UCSD-AML1 (cell line): ENCODE data around the gene SH3BP2.
"Not testable (repeated sequence)": the region's sequence is repeated elsewhere in the genome, so short reads cannot be mapped to it uniquely, and the experiment has no call there.

Experiments used
- DNase-seq: peaks from one replicate; lab custom pipeline; 2025; ENCODE audit not compliant: unreplicated experiment; lab: John Stamatoyannopoulos, UW

The SH3BP2 gene

GRCh38 chr4:2762486-2763370 lies 30.2 kb upstream of the SH3BP2 start:
- not testable (repeated sequence) for DNase-seq

DNA sequence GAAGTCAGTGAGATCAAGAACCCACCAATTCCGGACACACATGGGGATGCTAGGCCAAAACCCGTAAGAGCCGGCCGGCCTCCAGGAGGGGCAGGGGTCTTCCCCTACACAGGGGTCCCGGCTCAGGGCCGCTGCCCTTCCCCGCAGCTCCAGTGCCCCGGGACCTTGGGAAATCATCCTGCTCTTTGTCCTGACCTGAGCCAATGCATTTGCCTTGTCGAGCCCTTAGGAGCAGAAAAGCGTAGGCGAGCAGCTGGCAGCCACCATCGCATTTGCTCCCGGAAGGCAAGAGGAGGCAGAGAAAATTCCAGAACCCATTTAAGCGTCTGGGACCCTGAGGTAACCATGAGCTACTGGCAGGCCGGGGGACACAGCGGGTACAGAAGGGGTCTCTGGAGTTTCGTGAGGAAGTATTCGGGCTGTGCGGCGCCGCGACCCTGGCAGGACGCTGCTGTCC lies 29.3 kb upstream of the SH3BP2 start:
- no peak for DNase-seq

GRCh38 chr4:2765832-2766526 lies 26.9 kb upstream of the SH3BP2 start:
- DNase-seq = no peak

GRCh38 chr4:2767046-2767704 lies 25.7 kb upstream of the SH3BP2 start:
- no peak for DNase-seq

- DNase-seq = no peak
Observed at GRCh38 chr4:2767705-2768074, 25.2 kb upstream of the SH3BP2 start.

- DNase-seq = no peak
Observed at GRCh38 chr4:2768124-2768523, 24.8 kb upstream of the SH3BP2 start.

- no peak for DNase-seq
Observed at GRCh38 chr4:2768921-2769336, 24.0 kb upstream of the SH3BP2 start.

- DNase-seq = no peak
Observed at GRCh38 chr4:2771264-2771663, 21.6 kb upstream of the SH3BP2 start.

GRCh38 chr4:2780643-2781042 lies 12.2 kb upstream of the SH3BP2 start:
- DNase-seq = not testable (repeated sequence)

- DNase-seq = no peak
Observed at GRCh38 chr4:2781911-2782310, 11.0 kb upstream of the SH3BP2 start.

DNA sequence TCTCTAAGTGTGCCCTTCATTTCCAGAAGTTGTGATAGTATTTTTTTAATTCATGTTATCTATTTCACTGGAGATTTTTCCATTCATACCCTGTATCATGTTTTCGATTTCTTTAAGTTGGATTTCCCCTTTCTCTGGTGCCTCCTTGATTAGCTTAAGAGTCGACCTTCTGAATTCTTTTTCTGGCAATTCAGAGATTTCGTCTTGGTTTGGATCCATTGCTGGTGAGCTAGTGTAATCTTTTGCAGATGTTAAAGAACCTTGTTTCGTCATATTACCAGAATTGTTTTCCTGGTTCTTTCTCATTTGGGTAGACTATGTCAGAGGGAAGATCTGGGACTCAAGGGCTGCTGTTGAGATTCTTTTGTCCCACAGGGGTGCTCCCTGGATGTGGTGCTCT lies 9.1 kb upstream of the SH3BP2 start:
- no peak for DNase-seq

DNA sequence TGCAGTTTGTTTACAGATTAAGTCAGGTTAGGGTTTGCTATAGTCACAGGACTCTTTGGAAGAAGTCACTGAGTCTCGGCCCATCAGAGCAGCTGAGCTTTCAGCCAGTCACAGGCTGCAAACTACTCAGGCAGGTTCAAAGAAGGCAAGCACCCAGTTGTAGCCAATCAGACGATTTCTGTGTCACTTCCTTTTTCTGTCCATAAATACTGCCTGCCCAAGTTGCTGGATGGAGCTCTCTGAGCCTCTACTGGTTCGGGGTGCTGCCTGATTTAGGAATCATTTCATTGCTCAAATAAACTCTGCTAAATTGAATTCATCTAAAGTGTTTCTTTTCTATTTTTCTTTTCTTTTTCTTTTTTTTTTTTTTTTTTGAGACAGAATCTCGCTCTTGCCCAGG lies 7.3 kb upstream of the SH3BP2 start:
- DNase-seq = no peak

DNA sequence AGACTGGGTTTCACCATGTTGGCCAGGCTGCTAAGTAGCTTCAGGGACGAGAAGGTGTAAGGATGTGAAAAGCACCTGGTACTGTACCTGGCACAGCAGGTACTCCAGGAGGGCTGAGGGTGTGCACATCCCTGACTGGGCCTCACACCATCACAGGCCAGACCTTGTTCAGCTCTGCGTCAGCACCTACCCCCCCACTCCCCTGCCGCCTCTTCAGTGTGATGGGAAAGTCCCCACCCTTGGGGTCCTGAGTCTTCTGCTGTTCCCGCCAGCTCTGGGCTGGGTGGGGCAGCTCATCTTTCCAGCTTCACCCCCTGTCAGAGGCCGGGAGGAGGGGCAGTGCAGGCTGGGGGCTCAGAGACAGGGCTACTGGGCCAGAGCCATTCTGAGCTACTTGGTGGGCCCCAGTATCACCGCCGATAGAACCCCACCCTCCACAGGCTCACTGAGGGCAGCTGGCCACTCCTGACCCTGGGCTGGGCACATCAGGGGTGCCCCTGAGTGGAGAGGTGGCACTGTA lies 6.7 kb upstream of the SH3BP2 start:
- no peak for DNase-seq

DNA sequence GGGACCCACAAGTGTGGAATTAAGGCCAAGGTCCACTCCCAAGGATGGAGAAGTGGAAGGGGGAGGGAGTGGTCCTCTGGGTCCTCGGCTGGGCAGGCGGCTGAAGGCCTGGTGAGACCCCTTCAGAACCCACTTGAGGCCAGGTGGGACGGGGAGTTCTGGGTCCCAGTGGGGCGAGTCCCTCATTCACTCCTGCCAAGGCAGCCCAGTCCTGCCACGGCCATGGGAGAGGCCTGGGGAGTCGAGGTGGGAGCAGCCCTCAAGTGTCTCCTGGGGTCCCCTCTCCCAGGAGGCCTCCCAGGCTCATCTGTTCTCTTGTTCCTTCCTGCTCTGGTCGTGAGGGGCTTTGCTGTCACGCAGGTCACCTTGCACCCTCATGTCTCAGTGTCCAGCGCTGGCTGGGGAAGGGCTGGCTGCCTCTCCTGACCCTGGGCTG lies 6.1 kb upstream of the SH3BP2 start:
- no peak for DNase-seq

- peak; percentile 71 for DNase-seq
Observed at GRCh38 chr4:2787230-2788100, 5.4 kb upstream of the SH3BP2 start.

DNA sequence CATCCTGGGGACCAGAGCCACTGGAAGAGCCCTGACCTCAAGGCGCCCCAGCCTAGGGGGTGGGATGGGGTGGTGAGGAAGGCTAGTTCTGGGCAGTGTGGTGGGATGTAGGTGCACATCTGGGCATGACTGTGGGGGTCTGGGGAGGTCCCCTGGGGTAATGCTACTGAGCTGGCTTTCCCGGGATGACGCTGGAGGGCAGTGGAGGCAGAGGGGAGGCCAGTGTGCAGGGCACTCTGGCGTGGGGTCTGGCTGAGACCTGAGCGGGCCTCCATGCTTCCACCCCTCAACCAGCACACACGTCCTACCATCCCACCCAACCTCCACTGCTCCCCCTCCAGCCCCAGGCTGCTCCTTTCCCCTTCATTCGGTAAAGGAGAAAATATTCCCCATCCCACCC lies 4.8 kb upstream of the SH3BP2 start:
- no peak for DNase-seq

DNA sequence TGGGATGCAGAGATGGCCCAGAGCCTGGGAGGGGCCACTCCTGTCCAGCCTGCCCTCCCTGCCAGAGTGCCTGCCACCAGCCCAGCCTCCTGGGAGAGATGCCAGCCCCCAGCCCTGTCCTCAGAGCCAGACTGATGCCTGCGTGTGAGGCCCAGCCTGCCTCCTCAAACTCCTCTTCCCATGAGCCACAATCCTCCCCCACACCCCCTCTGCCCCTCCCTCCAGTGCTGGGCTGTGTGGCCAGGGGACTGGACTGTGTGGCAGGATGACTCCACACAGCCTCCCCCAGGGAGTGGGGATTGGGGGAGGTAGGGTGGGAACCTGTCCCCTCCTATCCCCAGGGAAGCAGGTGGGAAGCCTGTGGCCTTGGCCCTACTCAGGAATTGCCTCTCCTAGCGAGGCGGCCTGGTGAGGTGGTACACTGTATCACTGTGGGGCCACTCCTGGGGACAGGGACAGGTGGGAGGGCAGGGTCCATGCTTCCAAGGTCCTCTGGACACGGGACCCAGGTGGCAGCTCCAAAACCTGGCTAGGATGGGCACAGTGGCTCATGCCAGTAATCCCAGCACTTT lies 4.3 kb upstream of the SH3BP2 start:
- no peak for DNase-seq

- no peak for DNase-seq
Observed at GRCh38 chr4:2789351-2789750, 3.5 kb upstream of the SH3BP2 start.

DNA sequence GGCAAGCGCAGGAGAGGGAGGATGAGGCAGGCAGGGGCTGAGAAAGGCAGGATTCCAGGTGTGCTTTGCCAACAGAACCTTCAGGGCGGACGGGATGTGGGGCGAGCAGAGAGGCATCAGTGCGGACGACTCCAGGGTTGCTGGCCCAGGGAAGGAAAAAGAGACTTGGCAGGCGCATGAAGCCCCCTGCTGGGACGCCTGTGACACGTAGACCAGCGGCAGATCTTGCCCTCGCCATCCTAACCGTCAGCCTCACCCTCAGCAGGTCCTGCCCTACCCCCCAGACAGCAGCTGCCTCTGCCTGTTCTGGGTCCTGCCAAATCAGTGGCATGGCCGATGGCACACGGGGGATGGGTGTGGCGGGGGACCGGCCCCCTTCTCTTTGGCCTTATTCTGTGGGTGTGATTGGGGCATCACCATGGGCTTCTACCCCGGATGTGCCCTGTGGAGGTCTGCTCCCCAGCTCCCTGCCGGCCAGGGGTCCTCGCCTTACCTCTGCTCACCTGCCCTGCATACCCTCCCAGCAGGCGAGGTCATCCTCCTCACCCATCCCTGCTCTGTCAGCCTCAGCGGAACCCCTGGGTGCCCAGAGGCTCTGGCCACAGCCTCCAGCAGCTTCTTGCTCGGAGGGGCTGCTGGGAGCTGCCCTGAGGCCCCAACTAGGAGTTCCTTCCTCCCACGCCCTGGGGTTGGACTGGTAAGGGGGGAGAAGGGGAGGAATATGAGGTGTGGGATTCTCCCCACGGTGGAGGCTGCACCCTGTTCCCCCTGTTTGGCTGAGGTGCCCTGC lies 2.9 kb upstream of the SH3BP2 start:
- DNase-seq = no peak
